Dermis microvascular lymphatic vessel endothelial cell (primary cell): ENCODE results near the gene WNT9B. TPM values are rescaled to one million over a fixed set of nuclear protein-coding genes. Genes with fewer than 3 reads are reported as not detected.
"Not testable (repeated sequence)": the region's sequence is repeated elsewhere in the genome, so short reads cannot be mapped to it uniquely, and the experiment has no call there.

ENCODE experiments used
- DNase-seq, 2 donors: peaks; one replicate each; pipeline versions ENCODE4 v3.0.0 to v3.0.0-alpha.2; 2010; ENCODE audit warnings: low read depth in 2 of 2
- total RNA-seq: library from RNA; depleted of rRNA; stranded (reverse); fragments of >200 nt; gene quantifications from 2 replicates; pipeline ENCODE4 v1.2.1, GENCODE V29; 2014

Gene WNT9B
- total RNA-seq, 1 donor from 2014 or later: not detected

DNA sequence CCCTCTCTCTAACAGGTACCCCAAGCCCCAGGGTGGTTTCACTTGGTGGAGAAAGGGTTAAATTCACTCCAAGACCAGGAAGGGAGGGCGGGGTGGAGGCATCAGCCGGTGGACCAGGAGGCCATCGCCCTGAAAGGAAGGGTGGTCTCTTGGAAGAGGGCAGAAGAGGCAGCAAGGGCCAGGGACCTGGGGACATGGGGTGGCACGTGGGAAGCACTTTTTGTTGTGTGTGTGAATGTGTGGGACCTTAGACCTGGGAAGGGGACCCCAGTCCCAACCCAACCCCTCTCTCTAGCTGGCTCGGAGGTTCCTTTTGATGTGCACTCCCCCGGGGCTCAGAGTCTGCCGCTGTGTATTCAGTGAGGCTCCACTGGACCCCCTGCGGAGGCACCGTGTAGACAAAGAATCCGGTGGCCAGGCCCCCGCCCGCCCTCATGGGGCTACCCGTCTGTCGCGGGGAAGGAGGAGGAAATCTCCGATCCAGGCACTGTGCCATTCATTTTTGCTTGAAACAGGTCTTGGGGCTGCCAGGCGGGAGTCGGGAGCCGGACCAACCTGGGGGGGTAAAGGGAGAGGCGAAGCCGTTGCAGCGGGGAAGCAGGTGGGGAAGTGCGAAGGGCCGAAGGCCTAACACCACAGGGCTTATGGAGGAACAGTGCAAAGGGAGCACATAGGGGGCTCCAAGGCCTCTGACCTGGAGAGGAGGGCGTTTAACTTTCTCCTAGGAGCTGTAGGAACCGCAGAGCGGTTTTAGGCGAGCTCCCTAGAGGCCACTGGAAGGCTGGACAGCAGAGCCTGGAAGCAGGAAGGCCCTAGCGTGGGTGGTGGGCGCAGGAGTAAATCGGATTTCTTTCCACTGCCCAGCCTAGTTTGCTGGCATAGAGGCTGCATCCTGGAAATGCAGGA is 29.6 kb upstream of the WNT9B start:
- no peak for DNase-seq

DNA sequence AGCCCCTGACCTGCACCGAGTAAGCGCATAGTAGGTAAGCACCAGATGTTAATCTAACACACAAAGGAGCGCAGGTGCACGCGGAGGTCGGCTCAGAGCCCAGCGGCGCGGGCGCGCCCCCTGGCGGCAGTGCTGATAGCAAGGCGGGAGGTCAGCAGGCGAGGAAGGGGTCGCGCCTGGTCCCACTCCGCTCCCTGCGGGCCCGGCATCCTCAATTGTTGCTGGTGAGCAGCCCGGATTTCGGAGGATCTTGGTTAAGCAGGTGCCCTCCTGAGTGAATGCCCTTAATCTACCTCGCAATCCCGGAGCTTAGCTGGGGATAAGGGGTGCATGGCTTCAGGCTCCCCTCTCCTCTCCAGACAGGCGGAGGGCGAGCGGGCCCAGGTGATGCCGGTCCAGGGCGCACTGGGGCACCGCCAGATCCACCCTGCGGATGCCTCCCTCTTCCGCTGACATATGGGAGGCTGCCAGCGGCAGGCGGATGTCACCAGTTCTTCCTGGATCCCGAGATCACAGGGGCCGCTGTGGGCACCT is 28.9 kb upstream of the WNT9B start:
- DNase-seq: no peak

DNA sequence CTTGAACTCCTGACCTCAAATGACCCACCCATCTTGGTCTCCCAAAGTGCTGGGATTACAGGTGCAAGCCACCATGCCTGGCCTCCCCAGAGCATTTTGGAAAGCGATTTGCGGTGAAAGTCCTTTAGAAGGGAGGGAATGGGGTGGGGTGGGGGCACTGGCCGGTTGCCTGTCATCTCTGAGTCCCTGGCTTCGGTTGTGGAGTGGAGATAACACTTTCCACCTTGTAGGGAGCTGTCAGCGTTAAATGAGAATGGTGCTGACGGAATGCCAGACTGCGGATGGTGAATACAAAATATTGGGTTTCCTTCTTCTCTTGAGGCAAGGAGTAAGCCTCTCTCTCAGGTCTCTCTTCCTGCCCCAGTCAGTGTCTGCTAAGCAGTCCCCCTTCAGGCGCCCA is 27.7 kb upstream of the WNT9B start:
- no peak for DNase-seq

DNA sequence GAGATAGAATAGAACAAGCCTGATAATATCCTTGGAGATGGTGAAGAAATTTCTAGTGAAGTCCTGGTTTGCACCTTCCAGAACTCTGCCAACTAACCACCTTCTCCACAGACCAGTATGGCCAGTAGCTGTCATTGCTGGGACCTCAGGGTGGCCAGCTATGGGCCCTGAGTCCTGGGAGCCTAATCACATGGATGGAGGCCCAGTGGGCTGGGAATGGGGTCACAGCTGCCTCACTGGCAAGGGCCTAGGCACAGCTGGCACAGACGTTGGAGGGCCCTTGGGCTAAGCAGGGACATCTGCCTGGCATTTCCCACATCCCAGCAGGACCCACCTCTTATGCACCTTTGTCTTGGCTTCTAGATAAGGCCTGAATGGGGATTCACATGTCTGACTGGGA is 25.3 kb upstream of the WNT9B start:
- no peak for DNase-seq

DNA sequence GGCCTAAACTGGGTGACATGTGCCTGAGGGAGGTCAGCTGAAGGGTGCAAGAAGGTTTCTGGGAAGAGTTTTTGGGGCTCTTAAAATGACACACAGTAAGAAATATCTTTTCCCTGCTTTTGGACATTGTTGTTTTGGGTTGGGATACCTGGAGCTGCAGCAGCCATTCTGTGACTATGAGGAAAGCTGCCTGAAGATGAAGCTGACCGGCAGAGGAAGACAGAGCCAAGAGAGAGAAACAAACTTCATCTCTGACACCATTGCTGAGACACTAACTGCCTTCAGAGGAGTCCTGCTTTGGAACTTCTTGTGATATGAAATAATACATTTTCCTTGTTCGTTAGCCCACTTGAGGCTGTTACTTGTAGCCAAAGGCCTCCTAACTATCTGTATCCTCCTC is 24.1 kb upstream of the WNT9B start:
- DNase-seq: no peak

DNA sequence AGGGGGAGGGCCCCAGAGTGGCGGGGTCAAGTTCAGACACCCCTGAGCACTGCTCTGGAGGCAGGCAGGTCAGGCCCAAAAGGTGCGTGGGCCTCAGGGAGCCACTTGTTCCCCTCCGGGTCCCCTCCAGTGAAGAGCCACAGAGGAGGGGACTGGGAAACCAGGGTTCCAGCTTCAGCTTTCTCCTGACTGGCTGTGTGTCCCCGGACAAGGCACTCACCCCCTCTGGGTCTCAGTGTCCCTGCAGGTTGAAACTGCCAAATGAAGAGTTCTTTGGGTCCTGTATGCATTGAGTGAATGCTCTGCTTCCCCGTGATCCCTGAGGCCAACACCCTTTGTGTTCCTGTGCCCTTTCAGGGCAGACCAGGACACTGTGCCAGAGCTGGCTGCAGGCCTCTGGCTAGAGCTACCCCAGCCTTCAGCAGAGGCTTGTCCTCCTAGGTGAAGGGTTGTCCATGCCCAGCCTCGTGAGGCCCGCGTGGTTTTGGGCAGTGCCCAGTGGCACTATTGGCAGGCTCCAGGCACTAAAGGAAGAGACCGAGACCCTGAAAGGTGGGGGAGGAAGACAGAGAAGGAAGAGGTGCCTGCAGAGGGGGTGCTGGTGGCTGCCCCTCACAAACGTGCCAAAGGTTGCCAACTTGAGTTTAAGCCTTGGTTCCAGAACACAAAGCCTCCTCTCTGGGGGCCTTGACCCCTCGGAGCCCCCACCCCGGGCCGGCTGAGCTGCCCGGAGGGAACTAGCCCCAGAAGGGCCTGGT is 19.6 kb upstream of the WNT9B start:
- no peak for DNase-seq

DNA sequence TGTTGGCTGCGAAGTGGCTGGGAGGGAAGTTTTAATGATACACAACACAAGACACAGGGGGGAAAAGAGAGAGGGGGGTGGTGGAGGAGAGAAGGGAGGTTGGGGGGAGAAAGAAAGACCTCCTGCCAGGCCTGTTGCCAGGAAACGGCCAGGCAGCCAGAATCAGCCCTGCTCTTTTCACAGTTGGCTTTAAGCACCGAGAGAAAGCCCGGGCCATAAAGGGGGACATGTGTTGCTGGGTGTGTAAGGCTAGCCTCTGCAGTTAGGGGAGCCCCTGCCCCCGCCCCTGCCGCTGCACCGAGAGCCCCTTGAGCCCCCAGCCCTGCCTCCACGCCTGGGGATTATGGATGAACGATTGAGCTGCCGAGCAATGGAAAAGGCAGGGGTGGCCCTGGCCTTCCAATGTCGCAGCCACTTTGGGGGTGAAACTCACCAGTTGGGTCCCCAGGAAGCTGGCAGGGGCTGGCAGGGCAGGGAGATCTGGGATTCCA is 19.0 kb upstream of the WNT9B start:
- no peak for DNase-seq

DNA sequence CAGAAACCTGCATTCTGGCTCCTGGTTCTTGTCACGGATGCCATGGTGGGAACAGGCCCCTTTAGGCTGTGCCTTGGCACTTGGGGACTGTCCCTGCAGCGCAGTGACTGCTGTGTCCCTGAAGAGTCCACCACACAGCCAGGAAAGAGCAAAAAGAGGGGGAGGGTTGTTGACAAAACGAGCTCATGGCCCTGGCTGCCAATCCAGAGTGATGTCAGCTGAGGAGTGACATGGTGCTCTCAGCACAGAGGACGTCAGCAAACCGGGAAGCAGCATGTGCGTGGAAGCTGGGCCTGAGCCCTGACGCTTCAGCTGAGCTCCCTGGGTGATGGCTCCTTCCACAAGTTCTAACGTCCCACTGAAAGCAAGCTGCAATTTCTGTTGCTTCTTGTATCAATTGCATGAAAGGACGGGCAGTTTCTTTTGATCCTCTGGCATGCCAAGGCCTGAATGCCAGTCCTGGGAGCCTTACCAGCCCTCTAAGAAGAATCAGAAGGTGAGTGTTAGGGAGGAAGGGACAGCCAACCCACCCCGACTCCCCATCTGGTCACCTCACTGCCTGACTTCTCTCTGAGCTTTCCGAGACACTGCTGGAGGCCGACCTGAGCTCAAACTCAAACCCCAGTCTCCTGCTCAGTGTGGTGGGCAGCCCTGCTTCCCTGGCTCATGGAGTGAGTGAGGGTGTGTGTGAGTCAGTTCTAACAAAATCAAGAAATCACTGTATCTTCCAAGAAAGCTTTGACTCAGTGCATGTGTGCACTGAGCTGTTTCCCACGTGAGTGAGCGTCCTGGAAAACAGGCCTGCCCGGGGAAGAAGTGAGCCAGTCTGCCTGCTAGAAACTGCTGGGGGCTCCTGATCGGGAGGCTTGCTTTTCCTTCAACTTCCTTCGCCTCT is 18.2 kb upstream of the WNT9B start:
- DNase-seq: no peak

DNA sequence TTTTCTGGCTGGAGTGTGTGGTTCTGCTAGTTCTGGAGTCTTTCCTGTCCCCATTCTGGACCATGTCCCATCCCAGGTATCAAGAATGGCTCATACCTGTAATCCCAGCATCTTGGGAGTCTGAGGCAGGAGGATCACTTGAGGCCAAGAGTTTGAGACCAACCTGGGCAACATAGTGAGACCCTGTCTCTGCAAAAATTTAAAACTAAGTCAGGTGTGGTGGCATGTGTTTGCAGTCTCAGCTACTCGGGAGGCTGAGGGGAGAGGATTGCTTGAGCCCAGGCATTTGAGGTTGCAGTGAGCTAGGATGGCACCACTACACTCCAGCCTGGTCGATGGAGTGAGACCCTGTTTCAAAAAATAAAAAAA is 17.6 kb upstream of the WNT9B start:
- no peak for DNase-seq

DNA sequence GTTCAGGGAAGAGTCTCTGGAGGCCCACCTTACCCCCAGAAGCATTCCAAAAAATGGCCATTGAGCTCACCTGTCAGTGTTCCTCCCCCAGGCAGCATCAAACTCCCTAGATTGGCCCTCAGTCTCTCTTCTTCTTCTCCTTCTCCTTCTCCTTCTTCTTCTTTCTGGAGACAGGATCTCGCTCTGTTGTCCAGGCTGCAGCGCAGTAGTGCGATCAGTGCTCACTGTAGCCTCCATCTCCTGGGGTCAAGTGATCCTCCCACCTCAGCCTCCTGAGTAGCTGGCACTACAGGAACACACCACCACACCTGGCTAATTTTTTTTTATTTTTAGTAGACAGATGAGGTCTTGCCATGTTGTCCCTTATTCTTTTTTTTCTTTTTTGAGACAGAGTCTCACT is 16.5 kb upstream of the WNT9B start:
- DNase-seq: no peak

DNA sequence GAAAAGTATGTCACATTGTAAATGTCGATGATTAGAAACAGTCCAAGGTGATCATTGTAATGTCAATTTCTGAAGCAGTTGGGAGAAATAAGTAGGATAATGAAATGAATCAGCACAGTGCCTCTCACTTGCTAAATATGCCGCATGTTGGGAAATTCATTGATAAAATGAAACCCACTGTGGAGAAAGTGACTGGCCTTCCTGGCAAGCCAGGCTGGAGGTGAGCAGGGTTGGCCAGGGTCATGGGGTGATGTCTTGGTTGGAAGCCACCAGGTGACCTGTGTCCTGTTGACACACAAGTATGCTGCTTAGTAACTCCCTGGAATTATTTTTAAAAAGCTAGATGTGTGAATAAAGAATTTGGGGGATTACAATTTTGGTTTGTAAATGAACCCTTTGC is 14.9 kb upstream of the WNT9B start:
- DNase-seq: no peak

DNA sequence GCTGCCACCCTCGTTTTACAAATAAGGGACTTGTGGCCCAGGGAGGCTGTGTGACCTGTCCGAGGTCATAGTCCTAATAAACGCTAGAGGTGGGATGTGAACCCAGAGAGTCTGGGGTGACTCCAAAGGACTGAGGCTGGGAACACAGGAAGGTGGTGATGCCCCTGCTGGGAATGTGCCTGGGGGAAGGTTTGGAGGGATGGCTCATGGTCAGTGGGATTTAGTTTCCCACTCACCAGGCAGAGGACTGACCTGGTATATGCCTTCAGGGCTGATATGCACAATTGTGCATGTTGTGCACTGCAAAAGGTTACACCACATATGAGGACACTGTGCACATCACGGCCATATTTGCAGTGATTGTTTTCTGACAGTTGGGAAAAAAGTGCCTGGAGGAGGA is 13.9 kb upstream of the WNT9B start:
- DNase-seq: no peak

DNA sequence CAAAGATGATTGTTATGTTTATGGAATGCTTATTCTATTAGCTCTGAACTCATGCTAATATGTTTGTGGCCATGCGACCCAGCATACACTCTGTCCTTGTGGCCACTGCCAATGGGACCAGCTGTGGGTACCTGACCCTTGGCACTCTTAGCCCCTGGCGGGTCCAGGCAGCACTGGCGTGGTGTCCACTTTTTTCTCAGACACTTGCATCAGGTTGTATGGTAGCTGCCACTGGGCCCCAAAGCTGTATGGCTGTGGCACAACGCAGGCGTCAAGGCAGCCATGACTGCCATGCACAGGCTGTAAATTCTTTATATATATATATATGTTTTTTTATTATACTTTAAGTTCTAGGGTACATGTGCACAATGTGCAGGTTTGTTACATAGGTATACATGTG is 12.2 kb upstream of the WNT9B start:
- DNase-seq: no peak

DNA sequence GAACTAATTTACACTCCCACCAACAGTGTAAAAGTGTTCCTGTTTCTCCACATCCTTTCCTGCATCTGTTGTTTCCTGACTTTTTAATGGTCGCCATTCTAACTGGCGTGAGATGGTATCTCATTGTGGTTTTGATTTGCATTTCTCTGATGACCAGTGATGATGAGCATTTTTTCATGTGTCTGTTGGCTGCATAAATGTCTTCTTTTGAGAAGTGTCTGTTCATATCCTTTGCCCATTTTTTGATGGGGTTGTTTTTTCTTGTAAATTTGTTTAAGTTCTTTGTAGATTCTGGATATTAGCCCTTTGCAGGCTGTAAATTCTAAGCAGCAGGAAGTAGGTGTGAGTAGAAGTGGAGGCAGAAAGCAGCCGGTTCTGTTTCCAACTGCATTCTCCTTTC is 10.8 kb upstream of the WNT9B start:
- DNase-seq: not testable (repeated sequence)

DNA sequence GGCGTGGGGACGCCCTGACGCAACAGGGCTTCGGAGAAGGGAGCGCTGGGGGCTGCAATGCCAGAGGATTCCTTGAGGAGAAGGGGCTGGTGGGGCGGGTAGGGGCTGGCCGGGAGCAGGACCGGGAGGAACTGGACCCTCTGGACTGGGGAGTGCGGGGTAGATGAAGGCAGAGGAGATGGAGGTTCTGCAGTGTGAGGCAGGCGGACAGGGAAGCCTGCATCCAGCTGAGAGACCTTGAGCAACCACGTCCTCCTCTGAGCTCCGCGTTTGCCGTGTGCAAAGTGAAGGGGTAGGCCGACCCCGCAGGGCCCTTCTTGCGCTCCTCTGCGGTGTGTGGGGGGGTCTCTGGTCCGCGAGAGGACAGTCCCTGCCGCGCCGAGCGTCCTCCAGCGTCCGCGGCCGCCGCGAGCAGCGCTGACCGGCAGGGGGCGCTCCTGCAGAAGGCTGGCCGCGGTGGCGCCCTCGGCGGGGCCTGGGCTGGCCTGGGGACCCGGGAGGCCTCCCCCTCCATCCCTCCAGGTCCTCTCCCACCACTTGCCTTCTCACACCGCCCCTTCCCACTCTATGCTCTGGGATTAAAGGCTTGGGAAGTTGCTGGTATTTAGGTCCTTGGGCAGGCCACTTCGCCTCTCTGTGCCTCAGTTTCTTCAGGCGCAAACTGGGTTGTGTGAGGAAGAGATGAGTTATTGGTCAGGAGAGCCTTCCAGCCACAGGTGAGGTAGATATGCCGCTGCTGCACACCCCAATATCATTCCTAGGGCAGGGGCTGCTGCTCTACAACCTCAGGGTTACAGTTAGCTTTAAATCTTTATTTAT is 9.6 kb upstream of the WNT9B start:
- DNase-seq: peak in 1 of 2 donors; percentile 14

DNA sequence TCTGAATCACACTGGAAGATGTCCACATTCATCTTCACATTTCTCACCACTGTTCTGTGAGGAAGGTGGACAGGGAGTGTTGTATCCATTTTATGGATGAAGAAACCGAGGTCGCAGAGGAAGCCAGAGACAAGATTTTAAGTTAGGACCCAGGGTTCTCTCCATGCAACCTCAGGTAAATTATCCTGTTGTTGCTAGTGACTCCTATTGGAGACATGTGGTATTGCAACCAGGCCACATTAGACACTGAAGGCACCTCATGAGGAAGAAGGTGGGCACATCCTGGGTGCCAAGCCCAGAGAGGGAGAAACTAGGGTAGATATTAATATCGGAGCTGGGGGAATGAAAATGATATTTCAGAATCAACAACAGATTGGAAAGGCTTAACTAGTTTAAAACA is 8.5 kb upstream of the WNT9B start:
- DNase-seq: no peak

DNA sequence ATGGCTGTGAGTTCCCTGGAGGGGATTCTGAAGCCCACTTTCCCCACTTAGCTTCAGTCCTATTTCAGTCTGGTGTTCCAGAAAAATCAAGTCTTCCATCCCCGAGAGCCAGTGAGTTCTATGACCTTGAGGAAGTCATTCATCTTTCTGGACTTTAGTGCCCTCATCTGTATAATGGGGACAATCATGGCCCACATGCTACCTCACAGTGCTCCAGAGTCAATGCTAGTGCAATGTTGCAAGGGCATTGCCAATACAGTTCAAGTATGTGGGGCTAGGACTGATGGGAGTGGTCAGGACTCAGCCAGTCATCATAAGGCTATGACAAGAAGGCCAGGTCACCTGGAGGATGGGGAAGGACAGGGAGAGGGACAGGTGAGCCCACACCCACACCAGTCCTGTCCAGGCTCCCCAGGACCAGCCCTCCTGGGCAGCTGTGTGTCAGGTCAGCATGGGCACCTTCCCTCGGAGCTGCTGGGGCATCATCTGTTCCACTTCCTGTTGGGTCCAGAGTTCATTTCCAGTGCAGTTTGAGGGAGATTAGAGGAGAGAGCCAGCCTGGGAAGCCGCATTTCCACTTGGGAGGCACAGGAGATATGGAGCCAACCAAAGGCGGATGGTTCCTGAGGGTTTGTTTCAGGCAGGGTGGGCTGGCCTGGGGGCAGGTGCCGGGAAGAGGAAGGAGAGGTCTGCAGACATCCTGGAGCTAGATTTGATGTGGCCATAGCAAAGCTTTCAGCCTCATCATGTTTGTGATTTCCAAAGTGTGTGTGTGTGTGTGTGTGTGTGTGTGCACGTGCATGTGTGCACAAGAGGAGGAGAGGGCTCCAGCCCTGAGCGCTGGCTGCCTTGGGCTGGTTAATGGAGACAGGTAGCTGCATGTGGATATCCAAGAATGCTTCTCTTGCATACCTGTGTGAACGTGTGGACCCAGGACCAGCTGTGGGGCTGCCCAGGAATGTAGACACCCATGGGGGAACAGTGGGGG is 3.9 kb upstream of the WNT9B start:
- no peak for DNase-seq

DNA sequence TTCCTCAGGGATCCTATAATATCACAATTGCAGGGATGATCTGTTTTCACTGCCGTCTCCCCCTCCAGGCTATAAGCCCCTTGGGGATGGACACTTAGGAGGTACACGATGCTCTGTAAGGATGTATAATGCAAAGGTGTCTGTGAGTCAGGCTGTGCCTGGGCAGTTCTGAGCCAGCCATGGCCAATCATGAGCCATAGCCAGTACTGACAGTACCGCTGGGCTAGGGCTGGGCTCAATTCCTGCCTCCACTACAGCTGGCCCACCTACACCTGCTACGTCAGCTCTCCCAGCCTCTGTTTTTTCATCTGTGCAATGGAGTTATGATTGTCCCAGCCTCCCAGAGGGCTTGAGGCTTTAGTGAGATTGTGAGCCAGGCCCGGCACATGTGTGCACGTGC is 2.8 kb upstream of the WNT9B start:
- DNase-seq: no peak

DNA sequence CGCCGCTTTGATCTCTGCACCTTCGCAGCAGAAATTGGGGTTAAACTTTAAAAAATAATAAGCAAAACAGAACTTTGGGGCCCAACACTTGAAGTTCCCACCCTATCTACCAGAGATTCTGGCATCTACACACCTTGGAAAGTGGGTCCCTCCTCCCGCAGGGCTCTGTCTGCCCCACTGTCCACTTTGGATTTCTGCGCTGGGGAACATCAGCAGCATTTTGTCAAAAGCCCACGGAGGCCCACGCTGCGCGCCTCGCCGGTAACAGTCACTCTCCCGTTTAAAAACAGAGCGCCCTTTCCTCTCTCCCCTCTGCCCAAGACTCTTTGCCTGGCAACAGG is 725 bp upstream of the WNT9B start:
- DNase-seq: no peak
